ENCODE measurements around the gene IPCEF1.

IPCEF1 gene

DNA sequence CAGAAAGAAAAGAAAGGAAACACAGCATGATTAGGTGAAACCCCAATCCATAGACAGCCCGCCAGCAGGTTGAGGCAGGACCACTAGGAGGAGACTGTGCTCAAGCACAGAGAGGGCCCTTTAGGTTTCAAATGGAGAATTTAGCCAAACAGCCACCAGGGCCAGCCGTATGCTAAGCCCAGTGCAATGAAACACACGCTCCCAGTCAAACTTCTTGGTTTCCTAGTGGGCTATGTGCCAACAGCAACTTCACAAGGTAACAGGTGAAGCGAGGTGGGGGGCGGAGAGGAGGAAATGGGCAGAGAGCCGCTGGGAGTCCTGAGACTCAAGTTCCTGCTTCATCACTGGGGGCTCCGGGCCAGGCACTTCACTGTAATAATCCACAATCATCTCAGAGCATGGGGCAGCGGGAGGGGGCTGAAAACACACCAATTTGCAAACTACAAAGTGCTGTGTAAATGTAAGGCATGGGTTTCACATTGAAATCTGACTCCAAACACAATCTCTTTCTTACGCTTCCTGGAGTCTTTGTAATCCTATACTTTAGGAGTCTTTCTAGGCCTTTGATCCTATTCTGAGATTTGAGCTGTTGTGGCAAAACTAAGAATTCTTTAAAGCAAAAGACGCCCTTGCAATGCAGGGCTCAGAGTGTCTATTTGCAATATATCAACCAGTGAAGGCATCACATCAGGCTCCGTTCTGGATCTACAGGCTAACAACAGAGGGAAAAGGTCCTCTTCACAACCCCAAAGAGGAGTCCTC, 200.3 kb downstream of the IPCEF1 start:
- DNase-seq, result peak; percentile 70

DNA sequence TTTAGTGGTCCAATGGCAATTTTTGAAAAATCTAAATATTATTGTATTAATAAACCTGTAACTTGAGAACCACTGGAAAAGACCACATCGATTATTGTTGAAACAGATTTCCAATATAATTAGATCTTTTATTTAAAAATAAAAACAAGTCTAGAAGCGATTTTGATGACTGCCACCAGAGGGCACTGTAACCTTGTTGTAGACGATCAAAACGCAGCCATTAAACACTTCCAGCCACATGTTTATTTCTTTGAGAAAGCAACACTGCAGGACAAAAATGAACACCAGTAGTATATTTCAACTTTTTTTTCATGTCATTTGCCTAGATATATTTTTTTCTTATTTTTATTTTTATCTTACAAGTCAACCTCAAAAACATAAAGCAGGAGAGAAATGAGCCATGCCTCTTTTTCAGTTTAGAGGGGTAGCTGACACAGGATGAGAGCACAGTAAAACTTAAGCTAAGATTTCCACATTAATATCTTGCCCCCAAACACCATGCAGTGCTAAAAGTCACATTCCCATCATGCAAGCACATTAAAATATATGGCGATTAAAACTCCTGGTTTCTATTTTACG, 202.1 kb downstream of the IPCEF1 start:
- DNase-seq, result peak; percentile 78

DNA sequence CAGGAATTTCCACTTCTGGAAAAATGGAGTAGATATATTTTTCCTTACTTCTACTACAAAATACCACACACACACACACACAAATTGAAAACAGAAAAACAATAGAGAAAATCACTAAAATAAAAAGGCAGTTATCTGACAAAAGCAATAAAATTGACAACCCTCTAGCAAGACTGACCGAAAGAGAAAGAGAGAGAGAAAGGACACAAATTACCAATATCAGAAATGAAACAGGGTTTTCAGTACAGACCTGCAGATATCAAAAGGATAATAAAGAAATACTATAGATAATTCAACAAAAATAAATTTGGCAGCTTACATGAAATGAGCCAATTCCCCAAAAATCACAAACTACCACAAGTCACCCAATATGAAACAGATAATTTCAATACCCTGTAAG, 212.8 kb downstream of the IPCEF1 start:
- DNase-seq, result no peak

DNA sequence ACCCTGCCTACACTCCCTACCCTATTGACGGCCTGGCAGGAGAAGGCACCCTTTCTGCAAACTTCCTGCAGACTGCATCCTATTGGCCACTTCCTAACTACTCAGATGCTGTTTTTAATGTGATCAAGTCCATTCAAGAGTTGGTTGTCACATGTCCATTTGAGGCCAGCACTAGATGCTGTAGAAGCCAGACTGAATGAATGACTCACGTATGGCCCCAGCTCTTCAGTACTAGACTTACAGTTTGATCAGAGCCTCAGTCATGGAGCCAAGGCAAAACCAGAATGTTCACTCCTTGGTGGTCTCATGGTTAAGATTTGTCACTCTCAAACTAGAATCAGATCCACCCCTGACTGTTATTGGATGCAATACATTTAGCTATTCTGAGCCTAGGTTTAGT, 215.9 kb downstream of the IPCEF1 start:
- DNase-seq, result no peak

DNA sequence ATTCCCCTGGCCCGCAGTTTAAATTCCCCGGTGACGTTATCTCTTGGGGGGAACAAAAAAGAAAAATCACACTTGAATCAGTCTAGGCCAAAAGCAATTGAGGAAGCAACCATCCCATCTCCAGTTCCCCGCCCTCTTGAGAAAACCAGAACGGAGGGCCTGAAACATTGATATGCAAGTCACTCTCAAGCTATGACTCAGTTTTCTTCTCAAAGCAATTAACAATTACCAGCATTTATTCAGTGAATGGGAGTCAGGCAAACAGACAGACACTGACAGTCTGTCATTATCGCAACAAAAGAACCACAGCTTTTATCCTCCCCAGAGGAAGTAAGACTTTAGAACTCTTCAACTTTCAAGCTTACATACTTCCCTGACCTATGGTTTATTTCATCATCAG, 216.7 kb downstream of the IPCEF1 start:
- DNase-seq, result no peak

DNA sequence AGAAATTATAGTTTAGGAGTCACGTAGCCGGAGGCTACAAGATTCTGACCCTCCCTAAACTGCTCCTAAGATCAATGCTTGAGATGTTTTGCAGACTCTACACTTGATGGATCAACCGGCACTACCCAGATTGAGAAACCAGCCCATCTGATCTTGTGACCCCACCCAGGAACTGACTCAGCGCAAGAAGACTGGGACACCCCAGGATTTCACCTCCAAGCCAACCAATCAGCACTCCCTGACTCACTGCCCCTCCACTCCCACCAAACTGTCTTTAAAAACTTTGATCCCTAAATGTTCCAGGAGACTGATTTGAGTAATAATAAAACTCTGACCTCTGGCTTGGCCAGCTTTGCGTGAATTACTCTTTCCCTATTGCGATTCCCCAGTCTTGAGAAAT, 217.8 kb downstream of the IPCEF1 start:
- no peak for DNase-seq

DNA sequence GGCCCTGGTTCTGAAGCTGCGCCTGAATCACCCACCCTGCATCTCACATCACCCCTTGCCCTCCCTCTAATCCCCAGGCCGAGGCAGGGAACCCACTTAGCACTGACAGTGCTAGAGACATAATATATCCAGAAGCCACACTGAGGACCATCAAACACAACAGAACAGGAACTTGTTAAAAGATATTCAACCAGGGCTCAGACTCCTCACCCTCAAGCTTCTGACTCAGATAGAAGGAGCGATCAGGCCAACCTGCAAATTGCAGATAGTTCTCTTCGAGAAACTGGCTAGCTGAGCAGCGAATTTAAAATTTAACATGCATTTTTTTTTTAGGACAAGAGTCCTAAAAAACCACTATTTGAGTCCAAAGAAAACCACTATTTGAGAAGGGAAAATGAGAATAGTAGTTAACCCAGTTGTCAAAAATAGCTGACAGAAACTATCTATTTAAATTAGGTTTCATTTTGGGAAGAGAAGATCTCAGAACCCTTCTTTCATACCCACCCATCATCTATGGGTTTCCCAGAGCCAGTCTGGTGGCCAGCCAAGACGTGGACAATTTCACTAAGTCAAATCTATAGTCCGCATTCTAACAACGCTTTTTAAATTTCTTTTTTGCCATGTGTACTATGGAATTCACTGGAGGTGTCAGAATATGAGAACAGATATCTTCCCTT, 222.0 kb downstream of the IPCEF1 start:
- DNase-seq, result no peak

DNA sequence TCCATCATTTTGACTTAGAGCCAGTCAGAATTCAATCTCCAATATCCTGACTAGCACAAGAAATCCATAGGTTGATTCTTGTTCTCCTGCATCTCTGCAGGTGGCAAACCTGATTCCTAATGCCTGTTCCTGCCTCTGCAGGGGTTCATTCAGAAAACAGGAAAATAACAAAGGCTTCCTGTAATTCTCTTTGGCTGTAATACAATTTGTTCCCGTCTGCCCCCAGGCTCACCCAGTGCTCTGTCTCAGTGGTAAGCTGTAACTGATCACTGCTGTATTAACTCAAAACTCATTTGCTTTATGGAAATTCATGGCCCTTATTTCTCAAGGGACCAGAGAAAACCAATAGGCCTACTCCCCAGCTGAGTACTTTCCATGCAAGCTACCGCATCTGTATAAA, 228.9 kb downstream of the IPCEF1 start:
- DNase-seq, result no peak

DNA sequence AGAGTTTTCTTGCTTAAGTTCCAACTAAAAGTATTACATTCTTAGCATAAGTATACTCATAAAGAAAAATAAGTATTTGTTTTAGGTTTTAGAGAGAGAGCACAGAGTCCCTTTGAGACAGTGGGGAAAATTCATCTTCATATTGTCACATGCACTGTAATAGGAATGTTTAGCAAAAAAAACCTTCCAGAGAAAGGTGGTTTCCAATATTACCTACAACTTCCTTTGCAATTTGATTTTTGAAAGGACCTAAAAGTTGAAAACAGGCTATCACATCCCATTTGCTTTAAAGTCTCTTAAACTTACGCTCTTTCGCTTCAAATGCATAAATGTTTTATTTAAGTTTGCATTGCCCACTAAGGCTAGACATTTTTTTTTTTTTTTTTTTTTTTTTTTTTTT, 231.2 kb downstream of the IPCEF1 start:
- DNase-seq, result no peak

DNA sequence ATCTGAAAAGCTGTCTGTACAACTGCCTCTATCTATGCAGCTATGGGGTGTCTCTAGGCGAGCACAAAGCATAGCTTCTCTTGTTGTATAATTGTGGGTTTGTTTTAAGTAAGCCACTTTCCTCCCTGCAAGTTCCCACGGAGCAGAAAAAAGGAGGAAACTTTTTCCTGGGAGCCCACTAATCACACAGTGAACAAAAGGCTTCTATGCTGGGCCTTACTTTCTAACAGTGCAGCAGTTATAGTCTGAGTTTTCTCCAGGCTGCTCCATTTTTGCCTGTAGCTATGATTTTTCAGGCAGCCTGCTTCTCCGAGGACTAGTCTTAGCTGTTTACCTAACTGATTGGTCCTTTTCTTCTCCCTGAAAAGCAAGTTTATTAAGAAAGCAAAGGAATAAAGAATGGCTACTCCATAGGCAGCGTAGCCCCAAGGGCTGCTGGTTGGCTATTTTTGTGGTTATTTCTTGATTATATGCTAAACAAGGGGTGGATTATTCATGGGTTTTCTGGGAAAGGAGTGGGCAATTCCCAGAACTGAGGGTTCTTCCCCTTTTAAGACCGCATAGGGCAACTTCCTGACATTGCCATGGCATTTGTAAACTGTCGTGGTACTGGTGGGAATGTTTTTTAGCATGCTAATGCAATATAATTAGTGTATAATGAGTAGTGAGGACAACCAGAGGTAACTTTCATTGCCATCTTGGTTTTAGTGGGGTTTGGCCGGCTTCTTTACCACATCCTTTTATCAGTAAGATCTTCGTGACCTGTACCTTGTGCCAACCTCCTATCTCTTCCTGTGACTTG, 233.2 kb downstream of the IPCEF1 start:
- DNase-seq, result no peak

DNA sequence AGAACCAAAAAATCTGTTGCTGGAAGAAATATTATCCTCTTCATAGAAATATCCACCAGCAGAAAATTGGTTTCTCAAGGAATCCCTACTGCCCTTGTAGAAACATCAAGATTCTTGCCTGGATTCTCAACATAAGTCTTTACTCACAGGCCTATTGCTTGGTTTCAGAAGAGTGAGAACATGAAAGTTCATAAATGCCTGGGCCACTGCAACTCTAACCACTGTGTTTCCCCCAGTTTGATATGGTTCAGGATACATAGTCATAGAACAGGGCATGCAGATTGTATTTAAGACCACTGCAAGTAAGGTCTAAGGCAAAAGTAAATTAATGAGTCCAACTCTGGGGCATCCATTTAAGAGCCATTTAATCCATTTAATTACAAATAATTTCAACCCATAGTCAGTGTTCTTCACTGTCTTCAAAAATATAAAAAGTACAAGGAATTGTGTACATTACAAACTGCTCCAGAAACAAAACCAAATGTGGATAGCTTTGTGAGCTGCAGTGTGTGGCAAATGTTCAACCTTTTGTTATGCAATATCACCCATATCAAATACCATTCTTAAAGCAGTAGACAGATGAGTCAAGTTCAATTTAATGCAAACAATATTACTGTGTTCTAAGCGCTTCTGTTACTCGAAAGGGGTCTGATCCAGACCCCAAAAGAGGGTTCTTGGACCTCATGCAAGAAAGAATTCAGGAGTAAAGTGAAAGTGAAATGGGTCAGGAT, 234.2 kb downstream of the IPCEF1 start:
- no peak for DNase-seq

DNA sequence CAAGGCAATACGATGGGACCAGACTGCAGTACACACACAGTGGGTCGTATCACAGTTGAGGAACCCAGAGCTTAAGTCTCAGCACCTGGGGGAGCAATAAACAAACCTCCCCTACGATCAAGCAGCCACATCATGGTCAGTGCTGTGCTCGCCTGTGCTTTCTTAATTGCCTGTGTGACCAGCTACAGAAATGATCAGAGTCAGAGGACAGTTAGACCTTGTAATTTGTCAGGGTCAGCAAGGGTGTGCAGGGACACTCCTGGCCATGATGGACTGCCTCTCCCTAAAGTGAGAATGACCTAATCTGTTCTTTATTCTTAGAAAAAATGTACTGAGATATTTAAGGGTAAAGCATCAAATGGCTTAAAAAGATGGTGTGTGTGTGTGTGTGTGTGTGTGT, 239.1 kb downstream of the IPCEF1 start:
- DNase-seq, result no peak

DNA sequence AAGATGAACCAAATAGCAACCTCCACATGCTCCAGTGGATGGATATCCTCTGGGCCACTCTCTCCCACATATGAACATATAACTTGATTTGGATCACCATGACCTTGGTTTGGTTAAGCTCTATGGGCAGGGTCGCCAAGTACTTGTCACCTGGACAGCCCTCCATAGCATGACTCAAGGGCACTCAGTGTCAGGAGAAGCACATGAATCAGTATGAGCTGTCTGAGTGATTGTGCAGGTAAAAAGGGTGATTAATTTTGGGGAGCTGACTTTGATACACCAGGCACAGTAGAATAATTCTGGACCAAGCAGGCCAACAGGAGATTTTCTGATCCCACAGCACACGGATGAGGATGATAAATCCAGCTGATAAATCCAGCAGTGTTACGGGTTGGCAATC, 243.2 kb downstream of the IPCEF1 start:
- no peak for DNase-seq

DNA sequence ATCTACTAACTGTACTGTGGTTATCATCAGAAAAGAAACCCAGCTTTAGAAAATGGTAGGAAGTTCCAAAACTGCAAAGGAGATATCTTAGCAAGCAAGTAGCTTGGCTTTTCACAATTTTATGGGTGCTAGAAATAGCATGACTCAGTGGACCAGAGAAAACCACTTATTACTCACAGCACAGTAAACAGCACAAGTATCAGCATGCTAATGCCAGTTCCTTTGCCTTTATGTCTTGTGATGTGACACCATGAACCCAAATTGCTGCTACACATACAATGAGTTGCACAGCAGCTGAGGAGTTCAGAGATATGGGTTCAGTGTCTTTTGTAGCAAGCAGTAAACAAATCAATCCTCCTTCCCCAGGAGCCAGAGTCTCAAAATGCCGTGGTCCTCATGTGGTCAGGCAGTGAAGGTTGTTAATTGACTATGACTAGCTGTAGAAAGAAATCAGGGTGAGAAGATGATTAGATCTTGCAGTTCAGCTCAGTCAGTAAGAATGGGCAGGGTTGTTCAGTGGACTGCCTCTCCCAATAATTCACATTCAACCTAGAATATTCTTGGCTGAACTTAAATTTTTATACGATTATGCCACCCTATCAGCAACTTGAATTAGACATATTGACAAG, 244.3 kb downstream of the IPCEF1 start:
- DNase-seq, result no peak

DNA sequence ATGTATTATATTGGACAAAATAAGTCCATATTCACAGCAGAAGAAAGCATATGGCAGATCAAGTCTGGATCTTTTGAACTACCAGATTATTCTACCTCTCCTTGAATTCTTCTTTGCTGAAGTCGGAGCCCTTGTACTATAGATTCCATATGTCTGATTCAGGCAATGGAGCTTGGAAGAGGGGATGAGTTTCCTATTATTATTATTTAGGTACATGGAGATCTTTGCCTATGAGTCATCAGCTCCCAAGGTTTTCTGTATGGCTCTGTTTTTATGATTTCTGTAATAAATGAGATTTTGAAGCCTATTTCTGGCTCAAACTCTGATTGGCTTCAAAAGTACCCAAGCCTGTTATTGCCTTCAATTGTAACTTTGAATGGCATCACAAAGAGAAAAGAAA, 245.6 kb downstream of the IPCEF1 start:
- DNase-seq, result no peak

DNA sequence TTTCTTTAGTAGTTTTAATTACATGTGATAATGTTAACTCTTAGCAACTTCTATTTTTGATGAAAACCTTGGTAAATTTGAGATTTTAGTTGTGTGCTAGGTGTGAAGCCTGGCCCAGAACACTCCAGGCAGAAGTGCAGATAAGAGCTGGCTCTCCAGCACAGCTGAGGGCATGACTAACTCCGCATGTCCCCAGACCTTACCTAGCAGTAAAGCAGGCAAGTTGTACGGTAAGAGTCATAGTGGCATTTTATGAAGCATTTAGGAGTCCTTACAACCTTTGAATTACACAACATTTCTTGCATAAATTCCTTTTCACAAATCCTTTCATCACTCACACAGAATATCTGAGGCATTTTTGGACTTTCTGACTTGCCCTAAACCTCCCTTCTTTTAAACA, 250.4 kb downstream of the IPCEF1 start:
- DNase-seq, result no peak
